CD4-positive, alpha-beta T cell treated with Interleukin-17A for 1 hour (primary cell): ENCODE results near the gene FBLN1.
"Not testable (repeated sequence)": the region's sequence is repeated elsewhere in the genome, so short reads cannot be mapped to it uniquely, and the experiment has no call there.

Experiments
- DNase-seq: peaks from one replicate; pipeline ENCODE4 v3.0.0-alpha.2; 2020

FBLN1 gene

GRCh38 chr22:45616432-45616831, 113.7 kb downstream of the FBLN1 start:
- no peak for DNase-seq

- no peak for DNase-seq
Observed at GRCh38 chr22:45617948-45618347, 115.3 kb downstream of the FBLN1 start.

- no peak for DNase-seq
Observed at GRCh38 chr22:45620706-45621105, 118.0 kb downstream of the FBLN1 start.

- no peak for DNase-seq
Observed at GRCh38 chr22:45621836-45622600, 119.3 kb downstream of the FBLN1 start.

GRCh38 chr22:45623464-45624145, 120.9 kb downstream of the FBLN1 start:
- not testable (repeated sequence) for DNase-seq

- no peak for DNase-seq
Observed at GRCh38 chr22:45626198-45626651, 123.5 kb downstream of the FBLN1 start.

- no peak for DNase-seq
Observed at GRCh38 chr22:45627489-45628233, 125.0 kb downstream of the FBLN1 start.

GRCh38 chr22:45628515-45628914, 125.8 kb downstream of the FBLN1 start:
- DNase-seq, result no peak

- DNase-seq, result no peak
Observed at GRCh38 chr22:45629469-45630089, 126.9 kb downstream of the FBLN1 start.

GRCh38 chr22:45630436-45630835, 127.8 kb downstream of the FBLN1 start:
- no peak for DNase-seq

GRCh38 chr22:45631140-45631840, 128.6 kb downstream of the FBLN1 start:
- DNase-seq, result no peak

GRCh38 chr22:45631841-45632238, 129.2 kb downstream of the FBLN1 start:
- DNase-seq, result no peak

- no peak for DNase-seq
Observed at GRCh38 chr22:45632791-45633515, 130.3 kb downstream of the FBLN1 start.

GRCh38 chr22:45636683-45637082, 134.0 kb downstream of the FBLN1 start:
- DNase-seq, result no peak

GRCh38 chr22:45638197-45638596, 135.5 kb downstream of the FBLN1 start:
- DNase-seq, result no peak

- no peak for DNase-seq
Observed at GRCh38 chr22:45638834-45639746, 136.4 kb downstream of the FBLN1 start.

GRCh38 chr22:45639747-45640102, 137.0 kb downstream of the FBLN1 start:
- DNase-seq, result no peak

- no peak for DNase-seq
Observed at GRCh38 chr22:45640291-45640940, 137.7 kb downstream of the FBLN1 start.

- no peak for DNase-seq
Observed at GRCh38 chr22:45640941-45641621, 138.4 kb downstream of the FBLN1 start.

- DNase-seq, result no peak
Observed at GRCh38 chr22:45642986-45643385, 140.3 kb downstream of the FBLN1 start.
